Measurements from ENCODE around the gene CCR7.

- no peak for TF ChIP-seq POLR2A (IDR thresholded peaks at IDR 0.05)
- TF ChIP-seq CTCF (IDR thresholded peaks at IDR 0.05): no peak
Observed at GRCh38 chr17:40511667-40512220, 53.5 kb downstream of the CCR7 start.
